Measurements from ENCODE around the gene PSMD3.
"Not testable (repeated sequence)": the region's sequence is repeated elsewhere in the genome, so short reads cannot be mapped to it uniquely, and the experiment has no call there.

The PSMD3 gene

DNA sequence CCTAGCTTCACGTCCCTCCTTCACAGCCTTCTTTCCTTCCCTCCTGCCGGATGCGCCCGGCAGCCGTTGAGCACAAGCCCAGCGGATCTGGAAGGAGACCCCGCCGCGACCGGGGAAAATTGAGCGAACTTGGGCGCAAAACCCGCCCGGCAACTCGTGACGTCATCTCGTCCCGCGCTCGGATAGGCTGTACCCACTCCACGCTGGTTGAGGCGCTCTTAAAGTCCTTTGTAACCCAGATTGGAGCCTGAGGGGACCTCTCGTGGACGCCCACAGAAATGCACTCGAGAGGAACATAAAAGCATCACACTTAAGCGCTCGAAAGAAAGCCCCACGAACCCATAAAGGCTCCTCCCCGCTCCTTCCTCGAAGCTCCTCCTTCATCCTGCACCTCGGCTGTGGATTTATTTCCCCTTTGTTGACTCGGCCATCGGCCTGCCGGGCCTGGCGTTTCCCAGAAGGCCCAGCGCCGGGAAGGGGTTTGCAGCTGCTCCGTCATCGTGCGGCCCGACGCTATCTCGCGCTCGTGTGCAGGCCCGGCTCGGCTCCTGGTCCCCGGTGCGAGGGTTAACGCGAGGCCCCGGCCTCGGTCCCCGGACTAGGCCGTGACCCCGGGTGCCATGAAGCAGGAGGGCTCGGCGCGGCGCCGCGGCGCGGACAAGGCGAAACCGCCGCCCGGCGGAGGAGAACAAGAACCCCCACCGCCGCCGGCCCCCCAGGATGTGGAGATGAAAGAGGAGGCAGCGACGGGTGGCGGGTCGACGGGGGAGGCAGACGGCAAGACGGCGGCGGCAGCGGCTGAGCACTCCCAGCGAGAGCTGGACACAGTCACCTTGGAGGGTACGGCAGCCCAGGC lies at the start of gene PSMD3:
Gene PSMD3, plus strand, starts transcription at position 457 of the 856 bp plus-strand sequence. Its CDS starts 164 bp downstream, at position 621.
- DNase-seq (ENCODE audit: low read depth) = peak; percentile 92

DNA sequence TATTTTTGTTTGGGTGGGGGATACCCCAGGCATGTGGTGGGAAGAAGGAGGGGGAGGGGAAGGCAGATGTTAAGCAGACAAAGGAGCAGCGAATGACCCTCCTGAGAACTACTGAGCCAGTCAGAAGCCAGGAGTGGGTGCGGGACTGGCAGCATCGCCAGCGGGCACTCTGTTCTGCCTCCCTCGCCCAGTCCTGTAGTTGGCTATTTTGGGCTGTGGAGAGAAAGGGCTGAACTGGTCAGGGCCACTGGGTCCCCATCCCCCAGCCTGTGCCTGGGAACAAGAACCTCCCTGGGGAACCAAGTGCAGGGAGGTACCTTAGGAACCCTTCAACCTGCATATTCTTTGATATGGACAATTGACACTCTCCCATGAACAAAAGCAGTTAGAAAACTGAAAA lies 46.7 kb upstream of the PSMD3 start:
- DNase-seq (ENCODE audit: low read depth) = no peak

DNA sequence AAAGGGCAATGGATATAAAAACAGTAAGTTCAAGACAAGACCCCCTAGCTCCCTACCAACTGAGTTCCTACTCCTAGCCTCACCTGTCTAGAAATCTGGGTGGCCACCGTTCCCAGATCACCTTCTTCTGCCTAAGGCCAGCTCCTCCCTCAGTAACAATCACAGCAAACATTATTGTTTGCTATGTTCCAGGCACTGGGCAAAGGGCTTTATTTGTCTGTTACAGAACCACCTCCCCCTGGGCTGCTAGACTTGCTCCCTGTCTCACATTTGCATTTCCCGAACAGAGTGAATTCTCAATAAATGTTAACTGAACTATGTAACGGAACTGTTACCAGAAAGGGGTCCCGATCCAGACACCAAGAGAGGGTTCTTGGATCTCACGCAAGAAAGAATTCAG lies 46.3 kb upstream of the PSMD3 start:
- DNase-seq (ENCODE audit: low read depth) = no peak

DNA sequence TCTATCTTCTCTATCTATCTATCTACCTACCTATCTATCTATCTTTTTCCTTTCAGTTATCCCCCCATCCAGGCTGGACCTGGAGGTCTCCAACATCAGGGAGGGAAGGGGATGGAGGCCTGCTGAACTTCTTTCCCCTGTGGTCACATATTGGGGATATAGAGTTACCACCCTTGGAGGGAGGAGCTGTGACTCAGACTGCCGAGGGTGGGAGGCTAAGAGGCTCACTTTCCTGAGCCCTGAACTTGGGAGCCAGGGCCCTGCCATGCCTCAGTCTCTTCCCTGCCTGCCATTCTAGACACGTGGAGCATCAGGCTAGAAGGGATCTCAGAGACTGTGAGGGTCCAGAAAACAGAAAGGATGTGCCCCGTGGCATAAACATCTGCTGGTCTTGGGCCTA lies 44.7 kb upstream of the PSMD3 start:
- DNase-seq (ENCODE audit: low read depth) = no peak

DNA sequence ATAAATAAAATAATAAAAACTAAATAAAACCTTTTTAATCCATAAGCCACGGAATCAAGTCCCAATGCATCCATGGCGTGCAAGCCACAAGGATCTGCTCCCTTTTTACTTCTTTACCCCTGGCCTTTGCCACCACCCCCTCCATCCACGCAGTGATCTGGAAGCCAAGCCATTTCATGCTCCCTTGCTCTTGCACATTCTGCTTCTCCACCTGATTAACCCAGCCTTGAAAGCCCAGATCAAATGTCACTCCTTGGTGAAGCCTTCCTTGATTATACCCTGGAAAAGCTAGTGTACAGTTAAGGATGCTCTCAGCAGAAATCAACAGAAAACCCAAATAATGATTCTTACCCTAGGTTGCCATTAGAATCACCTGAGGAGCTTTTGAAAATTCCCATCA lies 43.2 kb upstream of the PSMD3 start:
- DNase-seq (ENCODE audit: low read depth) = no peak

DNA sequence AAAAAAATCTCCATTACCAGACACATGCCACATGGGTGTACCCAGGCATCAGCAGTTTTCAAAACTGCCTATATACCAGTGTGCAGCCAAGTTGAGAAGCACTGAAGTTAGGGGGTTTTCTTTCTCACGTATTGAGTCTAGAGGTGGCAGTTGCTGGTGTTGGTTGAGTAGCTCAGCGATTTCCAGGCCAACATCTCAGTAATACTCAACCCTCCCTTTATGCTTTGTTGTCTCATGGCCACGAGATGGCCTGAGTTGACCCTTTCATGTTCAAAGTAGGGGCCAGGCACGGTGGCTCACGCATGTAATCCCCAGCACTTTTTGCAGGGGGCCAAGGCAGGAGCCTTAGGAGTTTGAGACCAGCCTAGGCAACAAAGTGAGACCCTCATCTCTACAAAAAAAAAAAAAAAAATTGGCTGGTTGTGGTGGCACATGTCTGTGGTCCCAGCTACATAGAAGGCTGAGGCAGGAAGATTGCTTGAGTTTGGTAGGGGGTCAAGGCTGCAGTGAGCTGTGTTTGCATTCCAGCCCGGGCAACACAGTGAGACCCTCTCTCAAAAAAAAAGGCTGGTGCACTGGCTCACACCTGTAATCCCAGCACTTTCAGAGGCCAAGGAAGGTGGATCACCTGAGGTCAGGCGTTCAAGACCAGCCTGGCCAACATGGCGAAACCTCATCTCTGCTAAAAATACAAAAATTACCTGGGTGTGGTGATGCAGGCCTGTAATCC lies 42.3 kb upstream of the PSMD3 start:
- no peak for DNase-seq (ENCODE audit: low read depth)

DNA sequence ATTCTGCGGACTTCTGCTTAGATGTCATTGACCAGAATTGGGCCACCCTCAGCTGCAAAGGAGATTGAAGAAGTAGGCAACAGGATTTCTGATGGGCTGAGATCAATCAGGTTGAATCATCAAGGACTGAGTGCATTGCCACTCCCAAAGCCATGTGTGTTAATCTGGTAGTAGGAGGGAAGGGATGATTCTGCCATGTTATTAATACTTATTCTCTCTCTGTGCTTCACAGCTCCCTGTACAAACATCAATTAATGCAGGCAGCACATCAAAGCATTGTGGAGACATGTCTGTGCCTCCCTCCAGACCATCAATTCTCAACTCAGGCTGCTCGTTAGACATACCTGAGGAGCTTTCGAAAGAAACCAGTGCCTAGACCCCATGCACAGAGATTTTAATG lies 41.5 kb upstream of the PSMD3 start:
- no peak for DNase-seq (ENCODE audit: low read depth)

DNA sequence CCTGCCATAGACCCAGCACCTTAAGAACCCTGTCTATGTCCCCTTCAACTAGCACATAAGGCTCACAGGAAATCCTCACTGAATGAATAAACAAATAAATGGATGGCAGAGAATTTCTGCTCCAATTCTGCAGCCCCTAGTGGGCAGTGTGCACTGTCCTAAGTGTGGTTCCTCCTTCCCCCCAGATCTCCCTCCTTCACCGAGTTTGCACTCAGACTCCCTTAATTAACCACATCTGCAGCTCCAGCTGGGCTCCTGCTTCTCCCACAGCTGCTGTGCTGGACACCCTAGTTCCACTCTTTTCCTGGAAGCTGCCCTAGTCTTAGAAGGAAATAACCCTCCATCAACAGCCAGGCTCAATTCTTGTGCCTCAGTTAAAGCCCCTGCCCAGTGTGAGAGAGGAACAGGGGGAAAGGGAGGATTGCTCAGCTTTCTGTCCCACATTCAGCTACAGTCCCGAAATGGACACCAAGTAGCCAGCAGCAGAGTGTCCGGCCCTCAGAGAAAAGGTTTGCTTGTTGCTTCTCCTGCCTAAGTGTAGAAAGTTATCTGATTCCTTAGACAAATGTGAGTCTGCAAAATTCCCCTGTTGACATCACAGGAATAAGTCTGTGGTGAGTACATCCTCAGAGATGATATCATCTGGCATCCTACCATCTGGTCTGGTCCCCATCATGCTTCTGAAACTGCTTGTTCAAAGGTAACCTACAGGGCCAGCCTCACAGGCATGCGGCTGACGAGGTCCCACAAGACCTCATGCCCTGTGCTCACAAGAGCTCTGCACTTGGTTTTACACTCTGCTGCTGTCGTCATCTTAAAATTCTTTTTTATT lies 40.8 kb upstream of the PSMD3 start:
- peak; percentile 53 for DNase-seq (ENCODE audit: low read depth)

DNA sequence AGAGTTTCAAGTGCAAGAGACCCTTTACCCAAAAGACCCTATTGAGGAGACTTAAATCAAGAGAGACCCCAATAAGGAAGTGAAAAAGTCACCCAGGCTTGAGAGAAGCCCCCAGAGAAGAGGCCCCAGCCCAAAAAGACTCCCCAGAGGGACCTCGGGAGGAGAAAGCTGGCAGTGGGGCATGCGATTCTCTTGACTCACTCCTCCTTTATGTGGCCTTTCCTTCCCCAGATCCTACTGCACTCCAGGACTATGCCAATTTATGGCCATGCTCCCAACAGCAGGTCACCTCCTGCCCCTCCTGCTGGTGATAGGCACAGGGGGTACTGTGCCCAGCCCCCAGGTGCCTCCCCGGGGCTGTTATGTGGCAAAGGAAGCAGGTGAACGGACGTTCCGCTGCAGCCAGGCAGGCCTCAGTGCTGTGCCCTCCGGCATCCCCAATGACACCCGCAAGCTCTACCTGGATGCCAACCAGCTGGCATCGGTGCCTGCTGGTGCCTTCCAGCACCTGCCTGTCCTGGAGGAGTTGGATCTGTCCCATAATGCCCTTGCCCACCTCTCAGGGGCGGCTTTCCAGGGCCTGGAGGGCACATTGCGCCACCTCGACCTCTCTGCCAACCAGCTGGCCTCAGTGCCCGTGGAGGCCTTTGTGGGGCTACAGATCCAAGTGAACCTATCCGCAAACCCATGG lies 36.8 kb upstream of the PSMD3 start:
- DNase-seq (ENCODE audit: low read depth) = no peak

DNA sequence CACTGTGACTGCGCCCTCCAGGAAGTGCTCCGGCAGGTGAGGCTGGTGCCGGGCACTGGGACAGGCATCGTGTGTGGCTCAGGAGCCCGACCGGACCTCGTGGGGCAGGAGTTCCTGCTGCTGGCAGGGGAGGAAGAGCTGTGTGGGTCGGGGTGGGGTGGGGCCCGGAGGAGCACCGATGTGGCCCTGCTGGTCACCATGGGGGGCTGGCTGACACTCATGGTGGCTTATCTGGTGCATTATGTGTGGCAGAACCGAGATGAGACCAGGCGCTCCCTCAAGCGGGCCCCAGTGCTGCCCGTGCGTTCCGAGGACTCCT lies 36.3 kb upstream of the PSMD3 start:
- no peak for DNase-seq (ENCODE audit: low read depth)

DNA sequence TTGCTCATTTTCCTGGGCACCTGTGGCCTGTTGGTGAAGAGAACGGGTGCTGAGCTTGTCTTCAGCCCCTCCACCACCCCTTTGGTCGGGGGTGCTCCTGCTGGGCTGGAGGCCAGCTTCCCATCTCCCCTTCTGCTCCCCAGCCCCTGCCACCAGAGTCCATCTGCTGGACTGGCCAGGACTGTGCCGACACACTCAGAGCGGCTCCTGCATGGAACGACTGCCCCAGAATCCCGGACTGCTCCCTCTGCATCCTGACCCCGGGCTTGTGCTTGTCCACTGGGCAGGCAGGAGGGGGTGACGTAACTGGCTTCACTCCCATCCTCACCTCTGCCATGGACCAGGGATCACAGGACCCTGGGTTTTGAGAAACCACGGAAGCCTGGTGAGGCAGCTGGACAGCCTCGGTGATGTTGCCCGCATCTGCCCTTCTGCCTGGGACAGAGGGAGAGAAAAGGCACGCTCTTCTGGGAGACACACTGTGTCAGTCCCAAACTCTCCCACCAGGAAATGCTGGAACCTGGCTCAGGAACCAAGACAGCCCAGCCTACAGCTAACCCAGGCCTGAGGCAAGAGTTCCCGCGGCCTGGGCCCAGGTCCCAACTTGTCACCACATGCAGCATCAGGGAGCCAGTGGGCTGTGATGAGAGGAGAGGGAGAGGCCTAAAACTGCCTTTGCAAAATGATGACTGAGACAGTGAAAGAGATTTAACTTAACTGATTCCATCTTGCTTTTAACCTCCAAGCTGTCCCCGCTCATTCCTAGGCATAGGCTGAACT lies 33.9 kb upstream of the PSMD3 start:
- DNase-seq (ENCODE audit: low read depth) = no peak

DNA sequence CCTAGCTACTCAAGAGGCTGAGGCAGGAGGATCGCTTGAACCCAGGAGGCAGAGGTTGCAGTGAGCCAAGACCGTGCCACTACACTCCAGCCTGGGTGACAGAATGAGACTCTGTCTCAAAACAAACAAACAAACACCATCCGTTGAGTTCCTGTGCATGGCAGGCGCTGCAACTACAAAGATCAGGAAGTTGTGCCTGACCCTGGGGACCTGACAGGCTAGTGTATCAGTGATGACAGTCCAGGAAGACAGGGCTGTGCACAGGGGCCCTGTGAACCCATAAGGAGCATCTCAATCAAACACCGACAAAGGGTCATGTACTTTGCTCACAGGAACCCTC lies 32.1 kb upstream of the PSMD3 start:
- DNase-seq (ENCODE audit: low read depth) = not testable (repeated sequence)

DNA sequence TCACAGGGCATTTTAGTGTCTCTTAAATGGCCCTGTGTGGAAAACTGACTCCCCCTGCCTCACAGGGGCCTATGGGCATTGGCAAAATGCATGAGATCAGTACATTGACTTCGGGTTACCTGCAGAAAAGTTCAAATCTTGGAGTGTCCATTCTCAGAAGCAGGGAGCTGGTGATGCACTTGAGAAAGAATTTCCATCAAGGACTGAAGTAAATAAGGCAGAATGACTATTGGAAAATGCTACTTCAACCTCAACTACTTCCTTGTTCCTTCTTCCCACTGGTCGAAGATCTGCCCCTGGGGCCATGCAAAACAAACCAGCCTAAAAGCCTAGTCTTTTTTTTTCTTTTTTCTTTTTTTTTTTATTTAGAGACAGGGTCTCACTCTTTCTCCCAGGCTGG lies 31.6 kb upstream of the PSMD3 start:
- no peak for DNase-seq (ENCODE audit: low read depth)

DNA sequence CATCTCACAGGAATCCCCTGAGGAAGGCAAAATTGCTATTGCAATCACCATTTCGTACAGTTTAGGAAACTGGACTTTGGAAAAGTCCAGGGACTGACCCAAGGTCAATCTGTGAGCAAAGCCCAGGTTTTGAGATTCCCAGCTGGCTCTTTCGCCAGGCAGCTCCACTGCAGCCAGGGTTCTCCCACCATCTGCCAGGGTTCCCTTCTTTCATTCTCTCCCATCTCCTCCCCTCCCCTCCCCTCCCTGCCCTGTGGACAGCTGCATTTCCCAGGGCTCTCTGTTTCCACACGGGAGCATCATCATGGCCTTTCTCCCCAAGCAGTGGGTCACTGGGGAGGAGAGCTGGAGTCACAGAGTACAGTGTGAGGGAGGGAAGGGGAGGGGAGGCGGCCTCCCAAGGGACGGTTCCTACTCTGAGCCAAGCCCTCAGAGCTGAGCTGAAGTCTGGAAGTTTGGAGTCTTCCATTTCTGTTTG lies 29.7 kb upstream of the PSMD3 start:
- no peak for DNase-seq (ENCODE audit: low read depth)

DNA sequence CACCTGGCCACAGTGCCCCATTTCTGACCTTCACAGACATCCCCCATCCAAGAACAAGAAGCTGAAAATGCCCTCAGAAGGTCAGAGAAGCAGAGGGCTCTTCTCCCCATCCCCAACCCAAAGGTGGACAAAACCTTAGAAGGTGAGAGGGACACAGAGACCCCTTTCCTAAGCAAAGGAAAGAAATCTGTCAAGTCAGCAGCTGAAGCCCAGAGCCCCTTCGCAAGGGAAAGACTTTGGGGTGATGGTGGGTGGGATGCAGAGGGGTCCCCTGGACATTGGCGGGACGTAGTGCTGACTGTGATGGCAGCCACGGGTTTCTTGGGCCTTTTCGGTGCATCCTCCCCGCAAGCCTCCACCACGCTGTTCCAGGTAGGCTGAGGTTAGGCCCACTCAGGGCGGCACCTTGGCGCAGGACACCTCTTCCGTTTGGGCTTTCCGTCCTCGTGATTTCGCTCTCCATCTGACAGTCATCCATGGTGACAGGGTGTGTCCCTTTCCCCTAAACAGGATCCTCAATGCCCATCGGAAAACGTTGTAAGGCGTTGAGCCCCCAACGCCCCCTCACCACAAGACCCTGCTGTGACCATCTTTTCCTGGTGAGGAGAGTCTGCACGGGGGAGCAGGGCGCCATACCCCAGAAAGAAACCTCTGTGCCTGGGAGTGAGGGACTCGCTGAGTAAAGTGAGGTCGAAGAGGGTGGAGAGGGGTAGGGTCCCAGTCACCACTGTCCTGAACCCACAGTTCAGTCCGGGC lies 28.5 kb upstream of the PSMD3 start:
- DNase-seq (ENCODE audit: low read depth) = no peak

DNA sequence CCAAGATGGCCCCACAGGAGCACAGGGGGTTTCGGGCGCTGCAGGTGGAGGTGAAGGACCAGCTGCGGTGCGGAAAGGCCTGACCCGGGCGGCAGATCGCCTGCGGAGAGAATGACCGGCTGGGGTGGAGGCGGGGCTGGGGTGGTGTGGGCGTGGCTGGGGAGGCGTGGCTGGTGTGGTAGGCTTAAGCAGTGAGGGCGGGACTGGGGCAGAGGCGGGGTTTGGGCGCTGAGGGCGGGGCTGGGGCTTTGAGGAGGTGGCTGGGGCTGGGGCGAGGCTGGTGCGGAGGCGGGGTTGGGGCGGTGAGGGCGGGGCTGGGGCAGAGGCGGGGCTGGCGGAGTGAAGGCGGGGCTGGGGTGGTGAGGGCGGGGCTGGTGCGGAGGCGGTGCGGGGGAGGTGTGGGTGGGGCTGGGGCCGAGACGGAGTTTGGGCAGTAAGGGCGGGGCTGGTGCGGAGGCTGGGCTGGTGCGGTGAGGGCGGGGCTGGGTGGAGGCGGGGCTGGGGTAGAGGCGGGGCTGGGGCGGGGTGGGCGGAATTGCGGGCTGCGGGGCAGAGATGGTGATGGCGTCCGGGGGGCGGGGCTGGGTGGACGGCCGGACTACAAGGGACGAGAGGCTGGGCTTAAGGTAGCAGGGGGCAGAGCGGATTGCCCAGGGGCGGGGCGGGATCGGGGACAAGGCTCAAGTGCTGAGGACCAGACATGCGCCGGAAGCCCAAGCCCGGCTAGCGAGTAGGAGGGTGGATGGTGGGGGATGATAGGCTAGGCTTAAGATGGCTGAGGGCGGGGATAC lies 27.7 kb upstream of the PSMD3 start:
- peak; percentile 82 for DNase-seq (ENCODE audit: low read depth)

DNA sequence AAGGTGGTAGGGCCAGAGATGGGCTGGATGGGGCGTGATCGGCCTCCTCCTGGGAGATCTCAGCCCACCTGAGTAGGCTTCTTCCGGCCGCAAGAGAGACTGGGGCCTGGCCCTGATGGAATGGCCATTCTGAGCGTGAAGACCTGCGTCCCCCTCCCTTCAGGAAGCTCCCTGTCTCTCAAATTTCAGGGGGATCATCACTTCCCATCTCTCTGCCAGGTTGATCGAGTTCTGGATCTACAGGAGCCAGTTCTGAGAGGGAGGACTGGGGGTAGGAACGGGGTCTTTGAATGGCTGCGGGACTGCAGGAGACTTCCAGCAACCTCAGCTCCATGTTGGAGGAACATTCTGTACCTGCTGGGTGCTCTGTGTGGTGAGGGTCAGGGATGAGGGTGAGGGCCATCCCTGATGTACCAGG lies 27.1 kb upstream of the PSMD3 start:
- DNase-seq (ENCODE audit: low read depth) = no peak

DNA sequence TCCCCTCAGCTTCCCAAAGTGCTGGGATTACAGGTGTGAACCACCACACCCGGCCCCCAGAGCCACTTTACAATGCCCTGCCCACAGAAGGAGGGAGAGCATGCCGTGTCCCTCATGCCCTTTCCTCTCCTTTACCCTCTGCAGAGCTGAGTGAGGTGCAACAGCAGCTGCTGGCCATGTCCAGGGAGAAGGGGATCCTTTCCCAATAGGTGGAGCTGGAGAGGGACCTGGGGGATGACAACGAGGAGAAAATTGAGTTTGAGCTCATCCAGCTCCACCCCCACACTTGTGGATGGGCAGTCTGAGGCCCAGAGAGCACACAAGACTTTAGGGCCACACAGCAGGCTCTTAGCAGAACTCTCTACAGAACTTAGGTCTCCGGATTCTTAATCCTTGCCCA lies 25.7 kb upstream of the PSMD3 start:
- no peak for DNase-seq (ENCODE audit: low read depth)

DNA sequence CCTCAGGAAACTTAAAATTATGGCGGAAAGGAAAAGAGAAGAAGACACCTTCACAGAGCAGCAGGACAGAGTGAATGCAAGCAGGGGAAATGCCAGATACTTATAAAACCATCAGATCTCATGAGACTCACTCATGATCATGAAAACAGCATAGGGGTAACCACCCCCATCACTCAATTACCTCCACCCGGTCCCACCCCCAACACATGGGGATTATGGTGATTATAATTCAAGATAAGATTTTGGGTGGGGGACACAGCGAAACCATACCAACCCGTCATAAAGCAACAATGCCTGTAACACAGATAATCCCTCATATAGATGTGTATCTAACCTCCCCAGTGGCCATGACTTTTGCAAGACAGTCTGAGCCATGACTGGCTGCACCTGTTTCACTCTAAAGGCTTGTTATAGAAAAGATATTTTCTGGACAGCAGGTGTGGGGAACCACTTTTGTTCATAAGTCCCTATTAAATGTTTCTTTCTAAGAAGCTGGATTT lies 24.8 kb upstream of the PSMD3 start:
- DNase-seq (ENCODE audit: low read depth) = no peak

Measured in activated T-cell treated with anti-CD3 and anti-CD28 coated beads for 48 hours (primary cell).